Activated CD4-positive, alpha-beta memory T cell treated with anti-CD3 and anti-CD28 coated beads for 36 hours (primary cell): ENCODE results near the gene CAMKMT. TPM values are rescaled to one million over a fixed set of nuclear protein-coding genes. Genes with fewer than 3 reads are reported as not detected.

Experiments used
- CTCF ChIA-PET: fragments of 350-600 bp; sonication (Branson Sonifier 250); formaldehyde crosslinking; loops from one replicate; lab custom pipeline; 2021; ENCODE audit warnings: antibody characterized with exemption, inconsistent platforms; lab: Charles Lee
- POLR2A ChIA-PET: fragments of 350-600 bp; sonication (Branson Sonifier 250); formaldehyde crosslinking; loops from one replicate; lab custom pipeline; 2021; ENCODE audit warnings: antibody characterized with exemption; lab: Charles Lee
- DNase-seq: peaks from one replicate; pipeline ENCODE4 v3.0.0-alpha.2; 2020
- H3K27ac Mint-ChIP-seq: one replicate; pipeline ENCODE4 v1.8.0; 2021; ENCODE audit warnings: mixed read lengths
- H3K27me3 Mint-ChIP-seq: one replicate; pipeline ENCODE4 v1.8.0; 2021; ENCODE audit warnings: mixed read lengths
- H3K36me3 Mint-ChIP-seq: one replicate; pipeline ENCODE4 v1.8.0; 2021; ENCODE audit warnings: mixed read lengths
- H3K4me1 Mint-ChIP-seq: one replicate; pipeline ENCODE4 v1.8.0; 2021; ENCODE audit warnings: low read depth, mixed read lengths
- H3K4me3 Mint-ChIP-seq: one replicate; pipeline ENCODE4 v1.8.0; 2021; ENCODE audit warnings: mild to moderate bottlenecking, mixed read lengths
- H3K9me3 Mint-ChIP-seq: one replicate; pipeline ENCODE4 v1.8.0; 2021; ENCODE audit warnings: mixed read lengths
- intact Hi-C: fragments of 100-400 bp; cut with micrococcal nuclease; formaldehyde crosslinking; loops from one replicate; pipeline ENCODE4 v1.15.1; 2023
- total RNA-seq, 2 experiments: library from RNA; stranded (reverse); gene quantifications; one replicate each; pipeline ENCODE4 v1.2.3, GENCODE V29; 2021

CAMKMT gene
- total RNA-seq, 2 experiments from 2014 or later, result 9.3 to 11.3 TPM

GRCh38 chr2:44543773-44544725, 182.3 kb downstream of the CAMKMT start:
- Mint-ChIP-seq H3K36me3 (peaks cover under 1% of the 10 kb centered on the region), H3K27me3 (no peaks in the 10 kb centered on the region), H3K27ac (no peak overlapping the region), H3K4me3 (no peak overlapping the region), H3K4me1 (no peaks in the 10 kb centered on the region), H3K9me3 (no peaks in the 10 kb centered on the region)
- intact Hi-C loops, result no loop called here
- no peak for DNase-seq
- ChIA-PET POLR2A (no interaction called here), CTCF (interaction anchor here (0.6 to 1.2 kb wide), 2 partner anchors 65 to 424 kb away, joined by 3 read pairs; no protein-coding TSS in a partner anchor)

GRCh38 chr2:44545005-44545404, 183.3 kb downstream of the CAMKMT start:
- Mint-ChIP-seq H3K4me1 (no peaks in the 10 kb centered on the region), H3K4me3 (no peak overlapping the region), H3K9me3 (no peaks in the 10 kb centered on the region), H3K27ac (no peak overlapping the region), H3K36me3 (peaks cover 3% of the 10 kb centered on the region), H3K27me3 (no peaks in the 10 kb centered on the region)
- DNase-seq, result no peak
- ChIA-PET CTCF (no interaction called here), POLR2A (no interaction called here)
- intact Hi-C loops, result no loop called here

- H3K4me3 Mint-ChIP-seq, result no peak overlapping the region
- no peak overlapping the region for H3K27ac Mint-ChIP-seq
- no peak for DNase-seq
- peaks cover 7% of the 10 kb centered on the region for H3K36me3 Mint-ChIP-seq
- H3K27me3 Mint-ChIP-seq, result no peaks in the 10 kb centered on the region
- POLR2A ChIA-PET, result no interaction called here
- H3K4me1 Mint-ChIP-seq, result peaks cover 6% of the 10 kb centered on the region
- intact Hi-C loops, result no loop called here
- CTCF ChIA-PET, result interaction anchor here (1.0 kb wide), 1 partner anchor 67 kb away, joined by 5 read pairs; no protein-coding TSS in a partner anchor
- no peaks in the 10 kb centered on the region for H3K9me3 Mint-ChIP-seq
Measured at GRCh38 chr2:44546459-44547127, 184.8 kb downstream of the CAMKMT start.

- Mint-ChIP-seq H3K9me3 (no peaks in the 10 kb centered on the region), H3K27ac (no peak overlapping the region), H3K4me3 (no peak overlapping the region), H3K36me3 (peaks cover 9% of the 10 kb centered on the region), H3K27me3 (no peaks in the 10 kb centered on the region), H3K4me1 (peaks cover 6% of the 10 kb centered on the region)
- DNase-seq, result no peak
- intact Hi-C loops, result no loop called here
- POLR2A ChIA-PET, result no interaction called here
- CTCF ChIA-PET, result interaction anchor here (0.9 kb wide), 1 partner anchor 68 kb away, joined by 3 read pairs; no protein-coding TSS in a partner anchor
Measured at GRCh38 chr2:44547718-44548117, 186.0 kb downstream of the CAMKMT start.

- Mint-ChIP-seq H3K27me3 (no peaks in the 10 kb centered on the region), H3K36me3 (peaks cover 9% of the 10 kb centered on the region), H3K9me3 (no peaks in the 10 kb centered on the region), H3K27ac (no peak overlapping the region), H3K4me1 (peaks cover 6% of the 10 kb centered on the region), H3K4me3 (no peak overlapping the region)
- no peak for DNase-seq
- CTCF ChIA-PET, result interaction anchor here (0.9 kb wide), 1 partner anchor 69 kb away, joined by 3 read pairs; no protein-coding TSS in a partner anchor
- POLR2A ChIA-PET, result no interaction called here
- intact Hi-C loops, result no loop called here
Measured at GRCh38 chr2:44548221-44549098, 186.7 kb downstream of the CAMKMT start.

GRCh38 chr2:44549099-44549471, 187.3 kb downstream of the CAMKMT start:
- DNase-seq, result no peak
- Mint-ChIP-seq H3K27me3 (no peaks in the 10 kb centered on the region), H3K4me1 (peaks cover 6% of the 10 kb centered on the region), H3K27ac (no peak overlapping the region), H3K4me3 (no peak overlapping the region), H3K36me3 (peaks cover 11% of the 10 kb centered on the region), H3K9me3 (no peaks in the 10 kb centered on the region)
- ChIA-PET CTCF (no interaction called here), POLR2A (no interaction called here)
- intact Hi-C loops, result no loop called here

- intact Hi-C loops, result no loop called here
Measured at GRCh38 chr2:44549856-44550255, 188.1 kb downstream of the CAMKMT start.

GRCh38 chr2:44550561-44550960, 188.8 kb downstream of the CAMKMT start:
- intact Hi-C loops, result no loop called here
- Mint-ChIP-seq H3K4me1 (peaks cover 6% of the 10 kb centered on the region), H3K9me3 (no peaks in the 10 kb centered on the region), H3K27me3 (no peaks in the 10 kb centered on the region), H3K27ac (no peak overlapping the region), H3K36me3 (peaks cover 11% of the 10 kb centered on the region), H3K4me3 (no peak overlapping the region)
- ChIA-PET POLR2A (no interaction called here), CTCF (no interaction called here)
- no peak for DNase-seq

More at GRCh38 chr2:44549856-44550255, 188.1 kb downstream of the CAMKMT start:
- Mint-ChIP-seq H3K36me3 (peaks cover 11% of the 10 kb centered on the region), H3K4me3 (no peak overlapping the region), H3K4me1 (peaks cover 6% of the 10 kb centered on the region), H3K9me3 (no peaks in the 10 kb centered on the region), H3K27ac (no peak overlapping the region), H3K27me3 (no peaks in the 10 kb centered on the region)
- no peak for DNase-seq
- ChIA-PET POLR2A (no interaction called here), CTCF (no interaction called here)

GRCh38 chr2:44551497-44551896, 189.8 kb downstream of the CAMKMT start:
- CTCF ChIA-PET, result no interaction called here
- intact Hi-C loops, result no loop called here

GRCh38 chr2:44553456-44553855, 191.7 kb downstream of the CAMKMT start:
- Mint-ChIP-seq H3K4me1 (peaks cover 6% of the 10 kb centered on the region), H3K27ac (no peak overlapping the region), H3K9me3 (no peaks in the 10 kb centered on the region), H3K36me3 (peaks cover 17% of the 10 kb centered on the region), H3K4me3 (no peak overlapping the region), H3K27me3 (no peaks in the 10 kb centered on the region)
- intact Hi-C loops, result no loop called here
- DNase-seq, result no peak
- CTCF ChIA-PET, result no interaction called here
- POLR2A ChIA-PET, result no interaction called here

More at GRCh38 chr2:44551497-44551896, 189.8 kb downstream of the CAMKMT start:
- POLR2A ChIA-PET, result no interaction called here
- H3K4me1 Mint-ChIP-seq, result peaks cover 6% of the 10 kb centered on the region
- peaks cover 11% of the 10 kb centered on the region for H3K36me3 Mint-ChIP-seq
- DNase-seq, result no peak
- no peaks in the 10 kb centered on the region for H3K9me3 Mint-ChIP-seq
- no peak overlapping the region for H3K27ac Mint-ChIP-seq
- H3K4me3 Mint-ChIP-seq, result no peak overlapping the region
- no peaks in the 10 kb centered on the region for H3K27me3 Mint-ChIP-seq

GRCh38 chr2:44555700-44556099, 194.0 kb downstream of the CAMKMT start:
- H3K36me3 Mint-ChIP-seq, result peaks cover 14% of the 10 kb centered on the region
- intact Hi-C loops, result no loop called here
- CTCF ChIA-PET, result no interaction called here
- no peak for DNase-seq
- no peaks in the 10 kb centered on the region for H3K9me3 Mint-ChIP-seq
- H3K4me1 Mint-ChIP-seq, result peaks cover 3% of the 10 kb centered on the region
- no peak overlapping the region for H3K4me3 Mint-ChIP-seq
- POLR2A ChIA-PET, result no interaction called here
- H3K27ac Mint-ChIP-seq, result no peak overlapping the region
- H3K27me3 Mint-ChIP-seq, result no peaks in the 10 kb centered on the region
